Measurements from ENCODE around the gene CNOT8. TPM values are rescaled to one million over a fixed set of nuclear protein-coding genes. Genes with fewer than 3 reads are reported as not detected.
A peak's percentile ranks its signal among the peaks of the same experiment; 100 is the strongest.

CNOT8 gene
- total RNA-seq (2014; rRNA removed; shearing (Covaris generic)) (52.4 and 53.6 TPM in 2 replicates), total RNA-seq (2022) (79.4 and 85.3 TPM in 2 replicates), Bru-seq, nascent RNA (percentile 91 among the genes with signal in this experiment), BruChase-seq, experiment 1, labeled RNA remaining after a 6-hour chase (percentile 88 among the genes with signal in this experiment), BruChase-seq, experiment 2, labeled RNA remaining after a 2-hour chase (percentile 97 among the genes with signal in this experiment)
- long read RNA-seq, transcript CNOT8-201 (7 exons, 2,528 nt) = major isoform, 168 of 293 reads
- long read RNA-seq, transcript CNOT8-204 (8 exons, 2,708 nt) = minor isoform, 17 of 293 reads
- long read RNA-seq, transcript CNOT8-214 (6 exons, 923 nt) = minor isoform, 15 of 293 reads
- long read RNA-seq, transcript CNOT8-202 (7 exons, 2,604 nt) = minor isoform, 42 of 293 reads
- long read RNA-seq, partial matches to known transcripts = 17 of 293 reads
- long read RNA-seq, other reads (novel, unspliced or antisense) = 31 of 293 reads

GRCh38 chr5:154858297-154858971 is at the start of gene CNOT8:
CNOT8 (plus strand) TSS chr5:154858627; CDS start chr5:154863279, 4,652 bp downstream.
- H3K4me3 ChIP-seq (ENCODE audit: low read depth, low read length, poor library complexity, severe bottlenecking) = peak within 1 kb of the TSS; percentile 97
- H3K9me2 ChIP-seq (ENCODE audit: insufficient read depth, low read length) = no peaks in the 10 kb centered on the region
- ChIA-PET CTCF (ENCODE audit: unreplicated experiment) (no interaction called here), POLR2A (interaction anchor here (0.7 to 1.0 kb wide), 3 partner anchors 88 to 174 kb away, joined by 3 to 5 read pairs (median 3); no protein-coding TSS in a partner anchor)
- peaks cover 49% of the 10 kb centered on the region for H3K79me2 ChIP-seq (ENCODE audit: insufficient read depth, low read depth, low read length)
- H3K27ac ChIP-seq (ENCODE audit: low read depth, low read length, poor library complexity, severe bottlenecking) = peak within 1 kb of the TSS; percentile 89
- H3K4me1 ChIP-seq (ENCODE audit: insufficient read depth, low read length, poor library complexity, severe bottlenecking) = peaks cover 36% of the 10 kb centered on the region
- no peak for TF ChIP-seq EZH2phosphoT487 (IDR thresholded peaks at IDR 0.05; ENCODE audit: borderline replicate concordance, low read depth, low read length)
- TF ChIP-seq CTCF (conservative IDR thresholded peaks at IDR 0.05; ENCODE audit: low read length) = no peak
- peaks cover 37% of the 10 kb centered on the region for H3K36me3 ChIP-seq (ENCODE audit: insufficient read depth, low read length)
- H2AFZ ChIP-seq (ENCODE audit: low read length) = peak within 1 kb of the TSS; percentile 85
- DNase-seq (ENCODE audit: low spot score) = peak; percentile 98
- H3K9me3 ChIP-seq (ENCODE audit: low read length) = no peaks in the 10 kb centered on the region
- H3K4me2 ChIP-seq (ENCODE audit: low read length) = peak within 1 kb of the TSS; percentile 95
- H4K20me1 ChIP-seq (ENCODE audit: insufficient read depth, low read length) = peaks cover 28% of the 10 kb centered on the region
- no TSS peak for BruUV-seq (replicated peaks)
- intact Hi-C loops (cut with micrococcal nuclease; ENCODE audit: unreplicated experiment) = loop anchor here (1.0 to 5.0 kb wide), 5 partner anchors 82 to 668 kb away; partner anchors contain the start of genes GALNT10, LARP1, MRPL22 and SAP30L

GRCh38 chr5:154811239-154811638 is 47.2 kb upstream of the CNOT8 start:
- TF ChIP-seq EZH2phosphoT487 (IDR thresholded peaks at IDR 0.05; ENCODE audit: borderline replicate concordance, low read depth, low read length) (no peak), CTCF (conservative IDR thresholded peaks at IDR 0.05; ENCODE audit: low read length) (no peak)
- no peaks in the 10 kb centered on the region for H3K9me2 ChIP-seq (ENCODE audit: insufficient read depth, low read length)
- no TSS peak for BruUV-seq (replicated peaks)
- no peak overlapping the region for H3K4me2 ChIP-seq (ENCODE audit: low read length)
- H4K20me1 ChIP-seq (ENCODE audit: insufficient read depth, low read length) = peaks cover 7% of the 10 kb centered on the region
- intact Hi-C loops (cut with micrococcal nuclease; ENCODE audit: unreplicated experiment) = no loop called here
- POLR2A ChIA-PET = interaction anchor here (0.6 kb wide), 1 partner anchor 32 kb away, joined by 4 read pairs; no protein-coding TSS in a partner anchor
- CTCF ChIA-PET (ENCODE audit: unreplicated experiment) = no interaction called here
- no peaks in the 10 kb centered on the region for H3K9me3 ChIP-seq (ENCODE audit: low read length)
- no peak overlapping the region for H3K4me3 ChIP-seq (ENCODE audit: low read depth, low read length, poor library complexity, severe bottlenecking)
- H3K36me3 ChIP-seq (ENCODE audit: insufficient read depth, low read length) = peaks cover 95% of the 10 kb centered on the region
- no peaks in the 10 kb centered on the region for H3K79me2 ChIP-seq (ENCODE audit: insufficient read depth, low read depth, low read length)
- DNase-seq (ENCODE audit: low spot score) = no peak
- no peaks in the 10 kb centered on the region for H3K4me1 ChIP-seq (ENCODE audit: insufficient read depth, low read length, poor library complexity, severe bottlenecking)
- H2AFZ ChIP-seq (ENCODE audit: low read length) = no peak overlapping the region
- H3K27ac ChIP-seq (ENCODE audit: low read depth, low read length, poor library complexity, severe bottlenecking) = no peak overlapping the region

Measured in OCI-LY7 (cell line).